A549 (cell line): Measurements from ENCODE around the gene ERICH2. TPM values are rescaled to one million over a fixed set of nuclear protein-coding genes. Genes with fewer than 3 reads are reported as not detected.
A peak's percentile ranks its signal among the peaks of the same experiment; 100 is the strongest.
"Not testable (repeated sequence)": the region's sequence is repeated elsewhere in the genome, so short reads cannot be mapped to it uniquely, and the experiment has no call there.

Experiments
- ATAC-seq, 2 experiments: fragments of 200-7000 bp in 1 of 2; fragments of >200 bp in 1 of 2; cut with Nextera tagmentation in 1 of 2; cut with Tn5 transposase in 1 of 2; 3 replicates each; pipeline versions ENCODE4 v1.8.0 to v1.9.1; 2018 to 2020; ENCODE audit warnings: mild to moderate bottlenecking in 1 of 2, moderate library complexity in 1 of 2
- CTCF ChIA-PET: fragments of 300-600 bp; sonication (Branson Sonifier 250); formaldehyde crosslinking; extraction: SDS; loops from one replicate; lab custom pipeline; 2021; ENCODE audit warnings: antibody characterized with exemption, inconsistent platforms; lab: Yijun Ruan, JAX
- POLR2A ChIA-PET: fragments of 350-600 bp; formaldehyde crosslinking; extraction: SDS; loops from one replicate; lab custom pipeline; 2021; ENCODE audit warnings: antibody characterized with exemption, inconsistent platforms; lab: Yijun Ruan, JAX
- DNase-seq, 2 experiments: peaks; one replicate each; pipeline versions ENCODE4 v3.0.0 to v3.0.0-alpha.2; 2011 to 2016; ENCODE audit warnings: low read depth in 1 of 2, low spot score in 1 of 2
- FAIRE-seq: peaks from 2 replicates; lab custom pipeline; 2011; peaks lifted over from hg19 to GRCh38; lab: Jason Lieb, UNC
- H3K27ac ChIP-seq, 2 experiments: fragments of >200 bp; sonication (Bioruptor Twin); formaldehyde crosslinking; 3 replicates each; pipeline ENCODE4 v1.5.1; 2016 to 2017
- H3K4me1 ChIP-seq: fragments of >200 bp; sonication (Bioruptor Twin); formaldehyde crosslinking; 3 replicates; pipeline ENCODE4 v1.6.1; 2016
- H3K4me2 ChIP-seq: fragments of >200 bp; sonication (Bioruptor Twin); formaldehyde crosslinking; 3 replicates; pipeline ENCODE4 v1.6.1; 2016
- H3K4me3 ChIP-seq: fragments of >200 bp; sonication (Bioruptor Twin); formaldehyde crosslinking; 3 replicates; pipeline ENCODE4 v1.5.1; 2016
- H3K9me3 ChIP-seq: fragments of >200 bp; sonication (Bioruptor Twin); formaldehyde crosslinking; 3 replicates; pipeline ENCODE4 v1.6.1; 2016
- BHLHE40 ChIP-seq: IDR thresholded peaks from 2 replicates; pipeline ENCODE4 v1.6.1; 2012; ENCODE audit warnings: low read depth, low read length, inconsistent platforms
- CBX2 ChIP-seq: fragments of 200-600 bp; sonication (generic); IDR thresholded peaks from 2 replicates; pipeline ENCODE4 v1.6.1; 2016; ENCODE audit warnings: low read depth, mild to moderate bottlenecking, borderline replicate concordance
- CBX8 ChIP-seq: fragments of 200-600 bp; sonication (generic); IDR thresholded peaks from 2 replicates; pipeline ENCODE4 v1.6.1; 2016
- CHD4 ChIP-seq: fragments of 200-600 bp; sonication (generic); IDR thresholded peaks from 2 replicates; pipeline ENCODE4 v1.6.1; 2016; ENCODE audit warnings: antibody characterized with exemption, mild to moderate bottlenecking, borderline replicate concordance
- EHMT2 ChIP-seq: fragments of 200-600 bp; sonication (generic); IDR thresholded peaks from 2 replicates; pipeline ENCODE4 v1.6.1; 2016; ENCODE audit warnings: antibody characterized with exemption, low read depth, mild to moderate bottlenecking, moderate library complexity
- FOSL2 ChIP-seq, 2 experiments: fragments of 450-650 bp in 1 of 2; fragments of >200 bp in 1 of 2; sonication (Bioruptor Twin) in 1 of 2; formaldehyde crosslinking; IDR thresholded peaks; 2 replicates each; pipeline versions ENCODE4 v1.5.0 to v1.6.1; 2016 to 2020; ENCODE audit warnings: mild to moderate bottlenecking in 1 of 2, moderate library complexity in 1 of 2
- JUNB ChIP-seq: fragments of >200 bp; sonication (Bioruptor Twin); formaldehyde crosslinking; IDR thresholded peaks from 2 replicates; pipeline ENCODE4 v1.6.1; 2016
- KDM1A ChIP-seq: fragments of 200-600 bp; sonication (generic); IDR thresholded peaks from 2 replicates; pipeline ENCODE4 v1.6.1; 2016; ENCODE audit warnings: low read depth, mild to moderate bottlenecking
- KDM5A ChIP-seq: fragments of 200-600 bp; sonication (generic); IDR thresholded peaks from 2 replicates; pipeline ENCODE4 v1.6.1; 2016; ENCODE audit warnings: antibody characterized with exemption, mild to moderate bottlenecking
- MAFK ChIP-seq: fragments of 450-650 bp; IDR thresholded peaks from 2 replicates; pipeline ENCODE4 v1.6.1; 2014; ENCODE audit not compliant: partially characterized antibody
- MAZ ChIP-seq: fragments of 150-350 bp; IDR thresholded peaks from 2 replicates; pipeline ENCODE4 v1.6.1; 2014; ENCODE audit warnings: antibody characterized with exemption, low read depth, low read length, borderline replicate concordance
- NR3C1 ChIP-seq: fragments of >200 bp; sonication (Bioruptor Twin); formaldehyde crosslinking; IDR thresholded peaks from 3 replicates; pipeline ENCODE4 v1.6.1; 2017
- RARB ChIP-seq: fragments of 250-450 bp; sonication (Bioruptor Pico); IDR thresholded peaks from 2 replicates; pipeline ENCODE4 v1.8.0; 2021; ENCODE audit warnings: mild to moderate bottlenecking, moderate library complexity
- RCOR1 ChIP-seq: fragments of 150-350 bp; IDR thresholded peaks from 2 replicates; pipeline ENCODE4 v1.6.1; 2014; ENCODE audit warnings: antibody characterized with exemption, low read length, low read depth
- TFCP2L1 ChIP-seq: fragments of 250-450 bp; sonication (Bioruptor Pico); IDR thresholded peaks from 2 replicates; pipeline ENCODE4 v1.5.0; 2021; ENCODE audit warnings: mild to moderate bottlenecking
- ZFP36 ChIP-seq: fragments of 450-650 bp; IDR thresholded peaks from 2 replicates; pipeline ENCODE4 v1.6.1; 2014; ENCODE audit warnings: borderline replicate concordance; ENCODE audit not compliant: partially characterized antibody
- ZSCAN20 ChIP-seq: fragments of 250-450 bp; sonication (Bioruptor Pico); IDR thresholded peaks from 2 replicates; pipeline ENCODE4 v1.8.0; 2022; ENCODE audit warnings: mild to moderate bottlenecking, moderate library complexity
- WGBS: methylation state at CpG from one replicate; pipeline ENCODE4 v1.1.6; 2017; ENCODE audit errors: missing lambda C conversion rate; 5-methylcytosine and 5-hydroxymethylcytosine counted together
- polyA plus RNA-seq, 4 experiments: library from polyadenylated mRNA; depleted of rRNA in 3 of 4; stranded (reverse); fragments of >200 nt; fragmentation: RNase III in 1 of 4; extraction: RNeasy Plus Mini Kit Qiagen cat#74134 plus additional on column Dnase treatment in 1 of 4; gene quantifications; 2 replicates in 3 of 4; 3 replicates in 1 of 4; pipeline ENCODE4 v1.2.3, GENCODE V29; 2011 to 2017
- TF ChIP-seq, protein P1 (sequence below): fragments of 450-650 bp; IDR thresholded peaks from 2 replicates; pipeline ENCODE4 v1.6.1; 2014; ENCODE audit warnings: antibody characterized with exemption
- TF ChIP-seq, protein P2 (sequence below): fragments of >200 bp; sonication (Bioruptor Twin); formaldehyde crosslinking; IDR thresholded peaks from 3 replicates; pipeline ENCODE4 v1.5.1; 2016
- TF ChIP-seq, protein P3 (sequence below): fragments of 250-450 bp; sonication (Bioruptor Pico); IDR thresholded peaks from 2 replicates; pipeline ENCODE4 v1.5.0; 2020; ENCODE audit warnings: low read depth, mild to moderate bottlenecking, moderate library complexity
- TF ChIP-seq, protein P4 (sequence below): IDR thresholded peaks from 2 replicates; pipeline ENCODE4 v1.6.1; 2012
- TF ChIP-seq, protein P5 (sequence below): fragments of >200 bp; sonication (Bioruptor Twin); formaldehyde crosslinking; IDR thresholded peaks from 2 replicates; pipeline ENCODE4 v1.6.1; 2016

Gene ERICH2
- polyA plus RNA-seq, 2 of the 4 experiments (the other 2 are of a cell fraction): not detected

DNA sequence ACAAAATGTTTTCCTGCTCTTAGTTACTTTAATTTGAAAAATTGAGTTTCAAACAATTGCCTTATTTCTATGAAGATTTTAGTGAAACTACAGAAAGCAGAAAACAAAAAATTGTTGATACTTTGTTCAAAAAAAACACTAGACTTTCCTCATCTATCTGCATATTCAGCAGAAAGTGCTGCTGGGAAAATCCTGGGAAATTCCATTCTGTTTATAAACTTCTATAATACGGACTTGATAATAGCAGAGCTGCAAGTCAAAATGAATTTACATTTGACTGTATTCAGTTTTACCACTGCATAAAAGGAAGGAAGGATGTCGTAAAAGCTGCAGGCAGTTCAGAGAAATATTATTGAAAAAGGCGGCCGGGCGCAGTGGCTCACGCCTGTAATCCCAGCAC lies 24.9 kb upstream of the ERICH2 start:
- FAIRE-seq: no peak
- Histone ChIP-seq H3K9me3 (no peaks in the 10 kb centered on the region), H3K27ac (no peak overlapping the region), H3K4me1 (no peaks in the 10 kb centered on the region; the same call in 2 of the 3 replicates)
- TF ChIP-seq ZFP36: no peak
- peak; percentile 6 for TF ChIP-seq MAFK
- no peak for TF ChIP-seq CBX2
- TF ChIP-seq CHD4: no peak
- TF ChIP-seq BHLHE40: no peak
- TF ChIP-seq, all 56 proteins: peak for 1
- no peak overlapping the region for H3K4me2 ChIP-seq
- CTCF ChIA-PET: no interaction called here
- ATAC-seq (no peak), DNase-seq (no peak)
- H3K4me3 ChIP-seq: no peak overlapping the region
- WGBS: 80% methylated on average over 6 of the region's 6 CpGs
- POLR2A ChIA-PET: no interaction called here

DNA sequence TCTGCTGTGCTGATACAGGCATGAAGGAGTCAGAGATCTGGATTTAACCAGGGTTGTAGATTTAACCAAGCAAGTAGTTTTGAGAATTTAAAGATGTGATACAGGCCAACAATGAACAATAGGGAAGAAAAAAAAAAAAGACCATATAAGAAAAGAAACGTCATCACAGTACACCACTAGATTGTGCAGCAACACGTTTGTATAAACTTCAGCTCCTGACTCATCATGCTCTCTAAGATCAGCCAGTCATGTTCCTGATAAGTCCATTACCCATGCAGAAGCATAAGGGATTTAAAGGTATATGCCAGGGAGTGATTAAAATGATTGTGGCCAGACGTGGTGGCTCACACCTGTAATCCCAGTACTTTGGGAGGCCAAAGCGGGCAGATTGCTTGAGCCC lies 22.3 kb upstream of the ERICH2 start:
- Histone ChIP-seq H3K4me2 (peak overlapping the region; percentile 17; the same call in 1 of the 3 replicates), H3K4me1 (no peaks in the 10 kb centered on the region; the same call in 2 of the 3 replicates), H3K9me3 (no peaks in the 10 kb centered on the region), H3K27ac (no peak overlapping the region), H3K4me3 (no peak overlapping the region)
- peak in 1 of 2 experiments; percentile 27 for DNase-seq
- FAIRE-seq: no peak
- ChIA-PET CTCF (interaction anchor here (1.2 kb wide), 1 partner anchor 164 kb away, joined by 3 read pairs; no protein-coding TSS in a partner anchor), POLR2A (no interaction called here)
- TF ChIP-seq, protein P1, sequence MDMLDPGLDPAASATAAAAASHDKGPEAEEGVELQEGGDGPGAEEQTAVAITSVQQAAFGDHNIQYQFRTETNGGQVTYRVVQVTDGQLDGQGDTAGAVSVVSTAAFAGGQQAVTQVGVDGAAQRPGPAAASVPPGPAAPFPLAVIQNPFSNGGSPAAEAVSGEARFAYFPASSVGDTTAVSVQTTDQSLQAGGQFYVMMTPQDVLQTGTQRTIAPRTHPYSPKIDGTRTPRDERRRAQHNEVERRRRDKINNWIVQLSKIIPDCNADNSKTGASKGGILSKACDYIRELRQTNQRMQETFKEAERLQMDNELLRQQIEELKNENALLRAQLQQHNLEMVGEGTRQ: no peak
- TF ChIP-seq FOSL2 (IDR thresholded peaks at IDR 0.05) (no peak), FOSL2 (CRISPR knock-in tag; IDR thresholded peaks at IDR 0.05) (no peak), TFCP2L1 (CRISPR knock-in tag) (no peak), RCOR1 (no peak), NR3C1 (no peak), KDM5A (no peak), EHMT2 (no peak), KDM1A (no peak), CHD4 (no peak), ZSCAN20 (CRISPR knock-in tag) (no peak), CBX8 (no peak), JUNB (no peak), MAZ (no peak), RARB (CRISPR knock-in tag) (no peak)
- TF ChIP-seq, protein P2, sequence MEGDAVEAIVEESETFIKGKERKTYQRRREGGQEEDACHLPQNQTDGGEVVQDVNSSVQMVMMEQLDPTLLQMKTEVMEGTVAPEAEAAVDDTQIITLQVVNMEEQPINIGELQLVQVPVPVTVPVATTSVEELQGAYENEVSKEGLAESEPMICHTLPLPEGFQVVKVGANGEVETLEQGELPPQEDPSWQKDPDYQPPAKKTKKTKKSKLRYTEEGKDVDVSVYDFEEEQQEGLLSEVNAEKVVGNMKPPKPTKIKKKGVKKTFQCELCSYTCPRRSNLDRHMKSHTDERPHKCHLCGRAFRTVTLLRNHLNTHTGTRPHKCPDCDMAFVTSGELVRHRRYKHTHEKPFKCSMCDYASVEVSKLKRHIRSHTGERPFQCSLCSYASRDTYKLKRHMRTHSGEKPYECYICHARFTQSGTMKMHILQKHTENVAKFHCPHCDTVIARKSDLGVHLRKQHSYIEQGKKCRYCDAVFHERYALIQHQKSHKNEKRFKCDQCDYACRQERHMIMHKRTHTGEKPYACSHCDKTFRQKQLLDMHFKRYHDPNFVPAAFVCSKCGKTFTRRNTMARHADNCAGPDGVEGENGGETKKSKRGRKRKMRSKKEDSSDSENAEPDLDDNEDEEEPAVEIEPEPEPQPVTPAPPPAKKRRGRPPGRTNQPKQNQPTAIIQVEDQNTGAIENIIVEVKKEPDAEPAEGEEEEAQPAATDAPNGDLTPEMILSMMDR: no peak
- TF ChIP-seq, protein P3, sequence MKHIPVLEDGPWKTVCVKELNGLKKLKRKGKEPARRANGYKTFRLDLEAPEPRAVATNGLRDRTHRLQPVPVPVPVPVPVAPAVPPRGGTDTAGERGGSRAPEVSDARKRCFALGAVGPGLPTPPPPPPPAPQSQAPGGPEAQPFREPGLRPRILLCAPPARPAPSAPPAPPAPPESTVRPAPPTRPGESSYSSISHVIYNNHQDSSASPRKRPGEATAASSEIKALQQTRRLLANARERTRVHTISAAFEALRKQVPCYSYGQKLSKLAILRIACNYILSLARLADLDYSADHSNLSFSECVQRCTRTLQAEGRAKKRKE (CRISPR knock-in tag): no peak
- TF ChIP-seq, protein P4, sequence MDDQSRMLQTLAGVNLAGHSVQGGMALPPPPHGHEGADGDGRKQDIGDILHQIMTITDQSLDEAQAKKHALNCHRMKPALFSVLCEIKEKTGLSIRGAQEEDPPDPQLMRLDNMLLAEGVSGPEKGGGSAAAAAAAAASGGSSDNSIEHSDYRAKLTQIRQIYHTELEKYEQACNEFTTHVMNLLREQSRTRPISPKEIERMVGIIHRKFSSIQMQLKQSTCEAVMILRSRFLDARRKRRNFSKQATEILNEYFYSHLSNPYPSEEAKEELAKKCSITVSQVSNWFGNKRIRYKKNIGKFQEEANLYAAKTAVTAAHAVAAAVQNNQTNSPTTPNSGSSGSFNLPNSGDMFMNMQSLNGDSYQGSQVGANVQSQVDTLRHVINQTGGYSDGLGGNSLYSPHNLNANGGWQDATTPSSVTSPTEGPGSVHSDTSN: no peak
- TF ChIP-seq, protein P5, sequence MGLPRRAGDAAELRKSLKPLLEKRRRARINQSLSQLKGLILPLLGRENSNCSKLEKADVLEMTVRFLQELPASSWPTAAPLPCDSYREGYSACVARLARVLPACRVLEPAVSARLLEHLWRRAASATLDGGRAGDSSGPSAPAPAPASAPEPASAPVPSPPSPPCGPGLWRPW: no peak
- 10% methylated on average over 4 of the region's 4 CpGs for WGBS
- ATAC-seq: peak; percentile 67 to 76; a peak in 5 of 6 replicates

DNA sequence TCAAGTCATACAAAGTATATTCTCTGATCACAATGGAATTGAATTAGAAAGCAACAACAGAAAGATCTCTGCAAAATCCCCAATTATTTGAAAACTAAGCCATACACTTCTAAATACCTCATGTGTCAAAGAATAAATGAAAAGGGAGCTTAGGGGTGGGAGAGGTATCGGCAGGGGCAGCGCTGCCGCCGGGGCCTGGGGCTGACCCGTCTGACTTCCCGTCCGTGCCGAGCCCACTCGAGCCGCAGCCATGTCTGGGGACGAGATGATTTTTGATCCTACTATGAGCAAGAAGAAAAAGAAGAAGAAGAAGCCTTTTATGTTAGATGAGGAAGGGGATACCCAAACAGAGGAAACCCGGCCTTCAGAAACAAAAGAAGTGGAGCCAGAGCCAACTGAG lies 18.6 kb upstream of the ERICH2 start:
- CTCF ChIA-PET, FAIRE-seq, H3K4me1 ChIP-seq, H3K27ac ChIP-seq, H3K4me3 ChIP-seq, POLR2A ChIA-PET, H3K9me3 ChIP-seq, DNase-seq, H3K4me2 ChIP-seq: not testable (repeated sequence)
- WGBS: 64% methylated on average over 12 of the region's 12 CpGs
- peak; percentile 44 to 77; a peak in 1 of 6 replicates for ATAC-seq
